ENCODE results near the gene TPCN1. TPM values are rescaled to one million over a fixed set of nuclear protein-coding genes. Genes with fewer than 3 reads are reported as not detected.
A peak's percentile ranks its signal among the peaks of the same experiment; 100 is the strongest.

TPCN1 gene
- total and polyA plus RNA-seq, 9 donors, result 28.0 to 65.6 (median 47.6) TPM

DNA sequence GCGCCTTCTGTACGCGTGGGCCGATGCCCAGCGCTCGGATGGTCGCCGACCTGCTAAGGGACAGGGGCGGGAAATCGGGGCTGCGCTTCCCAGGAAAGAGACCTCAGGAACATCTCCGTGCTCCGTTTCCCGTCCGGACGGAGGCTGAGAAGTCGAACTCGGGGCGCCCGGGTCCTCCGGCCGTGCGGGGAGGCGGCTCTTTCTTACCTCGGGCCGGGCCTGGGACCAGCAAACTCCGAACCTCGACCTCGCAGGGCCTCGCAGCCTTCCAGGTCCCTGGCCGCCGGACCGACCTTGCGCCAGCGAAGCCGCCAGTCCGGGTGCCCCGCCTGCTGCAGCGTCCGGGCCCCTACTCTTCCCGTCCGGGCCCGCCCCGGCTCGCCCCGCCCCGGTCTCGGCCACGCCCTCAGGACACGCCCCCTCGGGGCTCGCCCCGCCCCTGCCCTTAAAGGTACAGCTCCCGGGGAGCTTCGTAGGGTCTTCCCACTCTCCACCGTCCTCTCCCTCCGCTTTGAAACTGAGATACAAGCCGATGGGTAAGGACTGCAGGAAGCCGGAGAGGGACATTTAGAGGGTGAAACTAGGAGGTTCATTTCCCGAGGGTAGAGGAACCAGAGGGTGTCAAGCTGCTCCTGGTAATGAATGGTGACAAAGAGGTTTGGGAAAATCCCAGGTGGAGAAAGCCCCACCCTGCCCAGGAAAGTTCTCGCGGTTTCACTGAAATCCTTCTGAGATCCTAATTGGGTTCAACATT is 113.7 kb downstream of the TPCN1 start, which contains the start of gene SLC8B1:
Gene SLC8B1, minus strand, starts transcription at position 324 of the 754 bp plus-strand sequence. CDS start 2,231 bp downstream, outside the sequence.
- intact Hi-C loops (cut with DNase I), result loop anchor here in 2 of 4 donors (10.0 kb wide), 1 partner anchor 140 kb away; no protein-coding TSS in a partner anchor
- Histone ChIP-seq H3K4me3 (peak within 1 kb of the TSS; percentile 56), H3K4me1 (ENCODE audit: insufficient read depth) (peaks cover 3% of the 10 kb centered on the region), H3K36me3 (no peaks in the 10 kb centered on the region), H3K27me3 (no peaks in the 10 kb centered on the region), H3K9me3 (no peaks in the 10 kb centered on the region), H3K27ac (peak within 1 kb of the TSS; percentile 3 to 50)
- WGBS, 3 donors, result 0 to 1% (median 0%) methylated on average over 36 to 62 of the region's 62 CpGs
- TF ChIP-seq EP300 (IDR thresholded peaks at IDR 0.05), result no peak
- peak; percentile 92 for TF ChIP-seq POLR2A (IDR thresholded peaks at IDR 0.05)
- TF ChIP-seq, protein P1, sequence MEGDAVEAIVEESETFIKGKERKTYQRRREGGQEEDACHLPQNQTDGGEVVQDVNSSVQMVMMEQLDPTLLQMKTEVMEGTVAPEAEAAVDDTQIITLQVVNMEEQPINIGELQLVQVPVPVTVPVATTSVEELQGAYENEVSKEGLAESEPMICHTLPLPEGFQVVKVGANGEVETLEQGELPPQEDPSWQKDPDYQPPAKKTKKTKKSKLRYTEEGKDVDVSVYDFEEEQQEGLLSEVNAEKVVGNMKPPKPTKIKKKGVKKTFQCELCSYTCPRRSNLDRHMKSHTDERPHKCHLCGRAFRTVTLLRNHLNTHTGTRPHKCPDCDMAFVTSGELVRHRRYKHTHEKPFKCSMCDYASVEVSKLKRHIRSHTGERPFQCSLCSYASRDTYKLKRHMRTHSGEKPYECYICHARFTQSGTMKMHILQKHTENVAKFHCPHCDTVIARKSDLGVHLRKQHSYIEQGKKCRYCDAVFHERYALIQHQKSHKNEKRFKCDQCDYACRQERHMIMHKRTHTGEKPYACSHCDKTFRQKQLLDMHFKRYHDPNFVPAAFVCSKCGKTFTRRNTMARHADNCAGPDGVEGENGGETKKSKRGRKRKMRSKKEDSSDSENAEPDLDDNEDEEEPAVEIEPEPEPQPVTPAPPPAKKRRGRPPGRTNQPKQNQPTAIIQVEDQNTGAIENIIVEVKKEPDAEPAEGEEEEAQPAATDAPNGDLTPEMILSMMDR (IDR thresholded peaks at IDR 0.05), result no peak
- DNase-seq, result peak; percentile 88 to 96 (median 94)

DNA sequence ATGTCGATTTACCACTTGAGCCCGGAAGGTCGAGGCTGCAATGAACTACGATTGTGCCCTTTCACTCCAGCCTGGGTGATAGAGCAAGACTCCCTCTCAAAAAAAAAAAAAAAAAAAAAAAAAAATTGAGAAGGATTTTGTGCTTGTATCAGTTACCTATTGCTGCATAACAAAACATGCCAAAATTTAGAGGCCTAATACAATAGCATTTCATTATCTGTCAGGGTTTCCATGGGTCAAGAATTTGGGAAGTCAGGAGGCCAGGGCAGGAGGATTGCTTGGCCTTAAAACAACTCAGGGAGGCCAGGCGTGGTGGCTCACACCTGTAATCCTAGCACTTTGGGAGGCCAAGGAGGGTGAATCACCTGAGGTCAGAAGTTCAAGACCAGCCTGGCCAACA is 118.3 kb downstream of the TPCN1 start:
- TF ChIP-seq, protein P1 (IDR thresholded peaks at IDR 0.05), result no peak
- TF ChIP-seq POLR2A (IDR thresholded peaks at IDR 0.05) (no peak), EP300 (IDR thresholded peaks at IDR 0.05) (no peak)
- Histone ChIP-seq H3K27me3 (no peaks in the 10 kb centered on the region), H3K4me1 (ENCODE audit: insufficient read depth) (no peaks in the 10 kb centered on the region), H3K36me3 (no peaks in the 10 kb centered on the region), H3K9me3 (no peaks in the 10 kb centered on the region), H3K27ac (no peak overlapping the region), H3K4me3 (no peak overlapping the region)
- intact Hi-C loops (cut with DNase I), result loop anchor here in 2 of 4 donors (10.0 kb wide), 1 partner anchor 145 kb away; no protein-coding TSS in a partner anchor
- WGBS, 3 donors, result 93 to 94% (median 94%) methylated on average over 5 of the region's 5 CpGs
- DNase-seq, result no peak

DNA sequence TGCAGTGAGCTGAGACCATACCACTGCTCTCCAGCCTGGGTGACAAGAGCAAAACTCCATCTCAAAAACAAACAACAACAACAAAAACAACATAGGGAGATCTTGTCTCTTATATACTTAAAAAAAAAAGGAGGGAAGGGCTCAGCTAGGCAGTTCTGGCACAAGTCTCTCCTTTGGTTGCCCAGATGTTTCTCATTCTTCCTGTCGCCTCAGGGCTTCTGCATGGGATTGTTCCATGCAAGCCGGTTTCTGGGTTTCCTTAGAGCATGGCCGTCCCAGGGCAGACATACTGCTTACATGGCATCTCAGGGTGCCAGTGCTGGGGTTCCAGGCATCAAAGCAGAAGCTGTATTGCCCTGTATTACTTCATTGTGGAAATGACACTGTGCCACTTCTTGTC is 118.8 kb downstream of the TPCN1 start:
- Histone ChIP-seq H3K4me3 (no peak overlapping the region), H3K36me3 (no peaks in the 10 kb centered on the region), H3K27me3 (no peaks in the 10 kb centered on the region), H3K27ac (no peak overlapping the region), H3K9me3 (no peaks in the 10 kb centered on the region), H3K4me1 (ENCODE audit: insufficient read depth) (no peaks in the 10 kb centered on the region)
- no peak for DNase-seq
- WGBS, 3 donors, result 65 to 76% (median 68%) methylated on average over 3 of the region's 3 CpGs
- intact Hi-C loops (cut with DNase I), result no loop called here
- TF ChIP-seq EP300 (IDR thresholded peaks at IDR 0.05) (no peak), POLR2A (IDR thresholded peaks at IDR 0.05) (no peak)
- TF ChIP-seq, protein P1 (IDR thresholded peaks at IDR 0.05), result no peak

DNA sequence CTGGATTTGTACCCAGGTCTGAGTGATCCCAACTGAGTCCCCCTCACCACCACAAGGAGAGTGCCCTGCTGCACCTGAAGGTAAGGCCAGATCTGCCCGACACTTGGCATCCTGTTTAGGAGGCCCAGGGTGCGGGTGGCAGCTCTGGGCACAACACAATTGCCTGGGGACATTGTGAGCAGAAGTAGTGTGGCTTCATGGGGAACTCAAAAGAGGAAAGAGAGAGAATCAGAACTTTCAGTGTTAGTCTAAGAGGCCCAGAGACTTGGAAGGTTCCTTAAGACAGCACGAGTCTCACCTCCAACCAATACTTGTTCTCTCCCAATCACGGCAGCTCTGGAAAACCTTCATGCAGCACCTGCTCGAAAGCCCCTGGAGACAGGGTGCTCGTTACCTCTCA is 120.3 kb downstream of the TPCN1 start:
- Histone ChIP-seq H3K27me3 (no peaks in the 10 kb centered on the region), H3K36me3 (no peaks in the 10 kb centered on the region), H3K4me3 (no peak overlapping the region), H3K27ac (no peak overlapping the region), H3K4me1 (ENCODE audit: insufficient read depth) (no peaks in the 10 kb centered on the region), H3K9me3 (no peaks in the 10 kb centered on the region)
- no peak for DNase-seq
- intact Hi-C loops (cut with DNase I), result no loop called here
- WGBS, 3 donors, result 86 to 90% (median 88%) methylated on average over 6 of the region's 6 CpGs
- no peak for TF ChIP-seq EP300 (IDR thresholded peaks at IDR 0.05)
- TF ChIP-seq, protein P1 (IDR thresholded peaks at IDR 0.05), result no peak
- TF ChIP-seq POLR2A (IDR thresholded peaks at IDR 0.05), result no peak

All from ovary (tissue), 9 donors.